ENCODE measurements around the gene SRP14.

- TF ChIP-seq CTCF (IDR thresholded peaks at IDR 0.05): no peak
- TF ChIP-seq POLR2A (IDR thresholded peaks at IDR 0.05): no peak
Measured at GRCh38 chr15:40070608-40071218, 31.7 kb upstream of the SRP14 start.
